T-helper 1 cell (primary cell): ENCODE data around the gene KDM4C.

Source experiments
- DNase-seq, 5 donors: peaks; one replicate each; pipeline ENCODE4 v3.0.0-alpha.2; 2012 to 2020

Gene KDM4C

GRCh38 chr9:6811436-6811835, 53.7 kb downstream of the KDM4C start:
- DNase-seq: no peak

GRCh38 chr9:6816581-6816980, 58.8 kb downstream of the KDM4C start:
- DNase-seq: no peak

GRCh38 chr9:6818292-6818922, 60.6 kb downstream of the KDM4C start:
- no peak for DNase-seq

- no peak for DNase-seq
Measured at GRCh38 chr9:6819112-6819511, 61.3 kb downstream of the KDM4C start.

GRCh38 chr9:6819529-6819928, 61.8 kb downstream of the KDM4C start:
- no peak for DNase-seq

- no peak for DNase-seq
Measured at GRCh38 chr9:6822696-6823095, 64.9 kb downstream of the KDM4C start.

GRCh38 chr9:6827439-6828145, 69.8 kb downstream of the KDM4C start:
- peak in 2 of 5 donors; percentile 12 to 63 for DNase-seq

GRCh38 chr9:6829027-6829426, 71.3 kb downstream of the KDM4C start:
- no peak for DNase-seq

- DNase-seq: no peak
Measured at GRCh38 chr9:6829536-6829935, 71.8 kb downstream of the KDM4C start.

GRCh38 chr9:6833518-6834192, 75.9 kb downstream of the KDM4C start:
- DNase-seq: no peak

GRCh38 chr9:6834306-6834705, 76.5 kb downstream of the KDM4C start:
- no peak for DNase-seq

- DNase-seq: no peak
Measured at GRCh38 chr9:6838158-6838557, 80.4 kb downstream of the KDM4C start.

GRCh38 chr9:6842584-6842947, 84.8 kb downstream of the KDM4C start:
- no peak for DNase-seq

- DNase-seq: no peak
Measured at GRCh38 chr9:6843742-6844141, 86.0 kb downstream of the KDM4C start.

- no peak for DNase-seq
Measured at GRCh38 chr9:6844267-6844666, 86.5 kb downstream of the KDM4C start.

- no peak for DNase-seq
Measured at GRCh38 chr9:6845128-6845826, 87.5 kb downstream of the KDM4C start.

GRCh38 chr9:6845880-6846279, 88.1 kb downstream of the KDM4C start:
- DNase-seq: no peak

- DNase-seq: no peak
Measured at GRCh38 chr9:6852243-6852963, 94.6 kb downstream of the KDM4C start.

GRCh38 chr9:6855860-6856259, 98.1 kb downstream of the KDM4C start:
- DNase-seq: no peak

GRCh38 chr9:6864102-6864501, 106.3 kb downstream of the KDM4C start:
- DNase-seq: no peak

GRCh38 chr9:6869081-6869948, 111.5 kb downstream of the KDM4C start:
- no peak for DNase-seq

GRCh38 chr9:6870149-6870548, 112.4 kb downstream of the KDM4C start:
- no peak for DNase-seq
